Stimulated activated CD4-positive, alpha-beta T cell treated with anti-CD3 and anti-CD28 coated beads, TNF-alpha, amount 100 ng/mL, for 48 hours (primary cell): ENCODE results near the gene STRA6.

Source experiments
- DNase-seq, 3 donors: peaks; one replicate each; pipeline ENCODE4 v3.0.0-alpha.2; 2020; ENCODE audit warnings: low read depth in 3 of 3

STRA6 gene

DNA sequence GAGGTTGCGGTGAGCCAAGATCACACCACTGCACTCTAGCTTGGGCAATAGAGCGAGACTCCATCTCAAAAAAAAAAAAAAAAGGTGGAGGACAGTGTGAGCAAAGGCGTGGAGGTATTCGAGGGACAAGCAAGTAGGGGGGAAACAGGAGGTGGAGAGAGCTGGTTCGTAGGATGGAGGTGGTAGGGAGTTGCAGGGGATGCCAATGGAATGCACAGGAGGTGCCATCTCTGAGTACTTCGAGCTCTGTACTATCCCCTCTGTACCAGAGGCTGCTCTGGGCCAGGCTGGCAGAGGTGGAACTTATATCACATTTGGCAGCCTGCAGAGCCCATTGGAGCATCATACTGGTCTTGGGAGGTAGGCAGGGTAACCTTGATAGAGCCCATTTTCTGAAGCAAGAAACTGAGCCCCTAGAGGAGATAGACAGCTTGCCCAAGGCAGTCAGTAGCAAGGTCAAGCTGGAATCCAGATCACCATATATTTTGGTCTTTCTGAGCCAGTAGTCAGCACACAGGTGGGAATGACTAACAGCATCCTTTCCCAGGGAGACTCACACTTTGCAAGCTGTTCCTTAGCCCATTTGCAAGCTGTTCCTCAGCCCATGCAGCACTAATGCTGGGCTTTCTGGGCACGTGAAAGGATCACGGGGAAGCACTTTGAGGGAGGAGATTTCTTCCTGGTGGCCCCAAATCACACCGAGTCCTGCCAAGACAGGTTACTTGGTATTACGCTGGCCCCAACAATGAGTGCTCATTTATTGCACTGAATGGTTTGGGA is 24.4 kb upstream of the STRA6 start:
- no peak for DNase-seq

DNA sequence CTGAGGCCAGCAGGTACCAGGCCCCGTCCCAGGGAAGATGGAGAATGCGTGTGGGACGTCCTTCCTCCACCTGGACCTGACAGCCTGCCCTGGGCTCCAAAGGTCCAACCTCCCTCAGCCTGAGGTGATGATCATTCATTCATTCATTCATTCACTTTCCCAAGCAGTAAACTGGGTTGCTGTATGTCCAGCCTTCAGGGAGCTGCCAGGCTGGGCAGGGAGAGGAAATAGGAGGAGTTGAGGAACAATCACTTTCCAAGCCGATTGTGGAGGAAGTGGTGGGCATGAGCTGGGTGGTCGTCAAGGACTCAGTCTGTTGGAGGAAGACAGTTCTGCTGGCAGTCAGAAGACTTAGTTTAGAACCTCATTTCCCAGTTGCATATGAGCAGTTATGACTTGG is 23.3 kb upstream of the STRA6 start:
- DNase-seq = no peak

DNA sequence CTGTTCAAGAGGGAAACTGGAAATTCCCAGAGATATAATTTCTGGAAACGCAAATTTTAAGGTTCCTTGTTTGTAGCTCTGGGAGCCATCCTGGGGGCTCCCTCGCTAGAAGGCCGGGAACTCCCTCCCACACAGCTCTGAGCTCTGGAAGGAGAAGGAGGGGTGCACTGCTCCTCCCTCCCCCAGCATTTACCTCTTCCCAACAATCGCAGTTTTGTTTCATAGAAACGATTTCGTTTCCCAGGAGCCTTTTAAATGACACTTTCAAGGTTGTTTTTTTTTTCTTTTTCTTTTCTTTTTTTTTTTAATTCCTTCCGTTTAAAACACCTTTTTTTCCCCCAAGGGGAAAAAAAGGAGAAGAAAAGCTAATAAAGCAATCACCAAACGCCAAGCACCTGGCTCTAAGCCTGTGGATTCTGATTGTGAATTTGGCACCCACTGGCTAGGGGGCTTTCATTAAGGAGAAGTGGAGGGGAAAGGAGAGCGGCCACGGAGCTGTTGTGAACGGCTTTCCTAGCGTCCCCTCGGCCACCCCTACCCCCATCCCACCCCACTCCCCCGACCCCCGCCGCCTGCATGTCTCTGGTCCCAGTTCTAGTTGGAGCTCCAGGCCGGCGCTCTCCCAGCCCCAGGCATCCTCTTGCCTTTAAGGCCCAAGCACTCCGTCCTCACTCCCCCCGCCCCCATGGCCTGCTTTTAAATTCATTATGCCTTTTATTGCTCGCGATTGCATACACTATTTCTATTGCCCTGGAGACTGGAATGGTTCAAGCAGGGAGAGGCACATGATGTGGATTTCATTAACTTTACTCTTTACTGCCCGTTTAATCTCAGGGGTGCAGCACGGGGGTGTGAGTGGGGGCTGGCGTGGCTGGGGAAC is 19.9 kb upstream of the STRA6 start:
- no peak for DNase-seq

DNA sequence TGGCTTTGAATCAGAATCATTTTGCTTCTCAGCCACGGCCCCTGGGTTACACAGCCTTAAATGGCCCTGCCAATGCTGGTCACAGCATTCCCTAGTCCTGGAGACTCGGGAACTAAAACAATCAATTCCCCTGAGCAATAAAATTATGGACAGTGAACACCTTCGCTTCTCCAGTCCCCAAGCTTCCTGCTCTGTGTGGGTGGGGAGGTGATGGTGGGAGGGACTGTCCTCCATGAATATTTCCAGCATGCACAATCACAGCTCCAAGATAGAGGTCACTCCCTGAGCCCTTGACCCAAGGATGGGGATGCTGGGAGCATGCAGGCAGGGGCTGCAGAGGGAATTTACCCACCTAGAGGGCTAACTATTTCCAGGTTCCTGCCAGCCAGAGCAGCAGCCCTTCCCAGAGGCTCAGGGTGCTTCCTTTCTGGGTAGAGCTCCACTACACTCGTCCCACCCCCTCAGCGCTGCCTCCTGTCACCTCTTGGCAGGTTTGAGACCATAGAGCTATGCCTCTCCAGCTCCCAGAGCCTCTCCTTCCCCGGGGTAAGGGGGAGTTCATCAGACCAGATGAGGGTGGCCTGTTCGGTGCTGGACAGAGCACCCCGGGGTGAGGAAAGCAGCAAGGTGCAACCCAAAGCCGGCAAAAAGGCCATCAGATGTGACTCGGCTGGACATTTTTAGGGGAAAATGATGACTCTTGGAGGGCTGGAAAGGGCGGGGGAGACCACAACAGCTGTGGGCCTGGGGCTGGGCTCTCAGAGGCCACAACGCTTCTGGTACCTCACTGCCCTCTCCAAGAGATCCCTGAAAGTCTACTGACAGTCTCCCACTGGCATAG is 19.0 kb upstream of the STRA6 start:
- DNase-seq = no peak

DNA sequence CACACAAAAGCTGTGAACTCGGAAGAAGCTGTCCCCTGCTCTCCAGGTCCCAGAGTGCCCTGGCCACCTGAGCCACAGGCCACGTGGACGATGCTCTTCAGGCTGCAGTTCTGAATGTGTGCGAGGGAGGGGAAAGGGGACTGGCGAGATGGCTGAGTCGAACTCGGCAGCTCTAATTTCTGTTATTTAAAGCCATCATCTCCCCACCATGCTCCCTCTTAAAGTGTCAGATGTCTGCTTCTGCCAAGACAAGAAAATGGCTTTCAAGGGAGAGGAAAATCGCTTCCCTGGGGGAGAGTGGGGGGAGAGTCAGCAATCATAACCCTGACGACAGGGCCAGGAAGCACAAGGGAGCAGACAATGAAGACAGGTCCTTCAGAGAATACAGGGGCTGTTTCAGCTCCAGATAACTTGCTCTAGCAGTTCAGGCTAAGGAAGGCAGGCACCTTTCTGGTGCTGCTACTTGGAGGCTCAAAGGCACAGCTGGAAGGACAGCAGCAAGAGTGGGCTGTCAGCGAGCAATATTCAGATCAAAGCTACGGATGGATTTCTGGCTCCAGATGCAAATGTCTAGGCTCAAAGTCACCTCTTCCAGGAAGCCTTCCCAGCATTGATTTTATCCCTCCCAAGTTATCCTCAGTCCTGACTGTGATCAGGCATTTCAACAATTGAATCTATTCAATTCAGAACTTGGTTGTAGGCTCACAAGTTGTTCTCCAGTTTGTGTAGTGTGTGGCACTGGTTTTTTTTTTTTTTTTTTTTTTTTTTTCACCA is 18.1 kb upstream of the STRA6 start:
- no peak for DNase-seq

DNA sequence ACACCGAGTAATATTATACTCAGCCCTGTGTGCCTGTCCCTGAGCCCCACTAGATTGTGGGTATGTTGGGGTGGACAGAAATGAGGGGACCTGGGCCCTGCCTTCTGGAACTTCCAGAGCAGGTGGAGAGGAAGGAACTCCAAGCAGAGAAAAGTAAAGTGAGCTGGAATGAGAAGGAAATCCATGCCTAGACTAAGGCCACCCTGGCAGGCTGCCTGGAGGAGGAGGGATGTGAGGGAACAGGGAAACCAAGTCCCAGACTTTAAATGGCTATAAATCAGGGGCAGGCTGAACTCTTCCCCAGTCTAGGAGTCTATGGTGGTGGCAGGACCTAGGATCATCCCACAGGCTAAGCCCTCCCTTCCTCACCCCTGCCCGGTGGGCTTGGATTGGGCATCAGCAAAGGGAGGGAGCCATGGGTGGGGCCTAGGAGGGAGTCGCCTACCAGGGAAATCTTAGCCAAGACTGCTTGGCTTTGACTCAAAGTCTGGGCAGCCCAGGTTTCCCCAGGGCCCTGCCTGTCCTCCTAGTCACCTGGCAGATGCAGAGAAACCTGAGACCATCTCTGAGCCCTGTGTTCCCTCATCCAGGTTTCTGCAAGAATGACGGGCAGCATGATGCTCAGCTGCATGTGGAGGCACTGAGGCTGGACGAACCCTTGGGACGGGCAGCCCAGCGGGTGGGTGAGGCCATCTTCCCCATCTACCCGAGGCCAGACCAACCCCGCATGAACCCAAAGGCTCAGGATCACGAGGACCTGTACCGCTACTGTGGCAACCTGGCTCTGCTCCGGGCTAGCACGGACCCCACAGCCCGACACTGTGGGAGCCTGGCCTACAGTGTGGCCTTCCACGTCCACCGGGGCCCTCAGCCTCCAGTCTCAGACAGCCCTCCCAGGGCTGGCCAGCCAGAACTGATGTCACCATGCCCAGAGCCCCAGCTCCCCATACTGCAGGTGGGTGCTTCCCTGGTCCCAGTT is 15.6 kb upstream of the STRA6 start:
- no peak for DNase-seq

DNA sequence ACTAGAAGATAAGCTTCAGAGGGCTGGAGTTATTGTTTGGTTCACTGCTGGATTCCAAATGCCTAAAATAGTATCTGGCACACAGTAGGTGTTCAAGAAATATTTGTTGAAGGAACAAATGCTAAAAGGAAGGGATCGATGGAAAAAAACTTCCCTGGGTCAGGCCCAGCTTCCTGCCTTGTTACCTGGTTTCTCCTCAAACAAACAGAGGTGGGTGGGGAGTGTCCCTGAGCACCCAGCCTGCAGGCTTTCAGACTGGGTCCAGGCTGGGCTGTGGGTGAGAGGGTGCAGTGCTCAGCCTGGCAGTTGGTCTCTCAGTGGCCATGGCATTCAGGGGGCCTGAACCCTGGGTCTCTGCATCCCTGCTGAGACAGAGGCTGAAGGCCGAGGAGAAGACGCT is 14.4 kb upstream of the STRA6 start:
- no peak for DNase-seq

DNA sequence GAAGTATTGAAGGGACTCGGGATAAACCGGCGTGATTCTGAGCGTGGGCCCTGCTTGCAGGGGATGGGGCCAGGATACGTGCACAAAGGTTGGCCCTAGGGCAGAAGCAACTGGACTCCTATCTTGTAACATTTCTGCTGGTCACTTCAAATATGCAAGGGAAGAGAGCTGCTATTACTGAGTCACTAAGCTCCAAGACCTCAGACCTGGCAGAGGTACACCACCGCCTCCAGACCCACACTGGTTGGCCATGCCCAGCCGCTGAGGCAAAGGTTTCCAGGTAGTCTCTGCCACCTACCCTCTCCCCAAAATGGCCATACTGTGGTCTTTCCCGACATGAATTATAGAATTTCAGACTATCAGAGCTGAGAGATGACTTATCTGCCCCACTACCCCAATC is 13.4 kb upstream of the STRA6 start:
- DNase-seq = no peak

DNA sequence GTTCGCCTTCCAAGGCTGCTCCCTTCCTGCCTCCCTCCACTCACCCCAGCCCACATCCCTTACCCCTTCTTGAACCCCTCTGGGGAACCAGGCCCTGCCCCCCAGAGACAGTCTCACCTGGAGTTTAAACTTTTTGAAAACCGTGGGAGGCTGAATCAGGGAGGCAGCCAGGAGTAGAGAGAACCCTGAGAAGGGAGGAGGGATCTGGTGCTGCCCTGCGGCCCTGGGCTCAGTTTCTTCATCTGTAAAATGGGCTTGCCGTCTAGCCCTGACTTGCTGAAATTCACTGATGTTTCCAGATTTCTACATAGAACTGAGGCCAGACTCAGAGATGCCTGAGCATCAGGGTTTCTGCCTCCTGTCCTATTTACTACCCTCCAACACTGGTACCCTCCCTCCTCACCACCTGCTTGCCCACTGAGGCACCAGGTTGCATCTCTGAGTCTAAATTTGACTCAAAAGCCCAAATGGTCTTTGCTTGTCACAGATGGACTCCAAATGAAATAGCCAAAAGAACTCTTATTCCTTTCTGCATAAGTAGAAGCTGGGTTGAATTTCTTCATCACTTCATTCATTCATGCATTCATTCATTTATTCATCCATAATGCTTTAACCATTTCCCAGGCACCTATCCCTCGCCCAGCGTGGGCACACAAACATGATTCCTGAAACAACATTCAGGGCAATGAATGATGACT is 11.9 kb upstream of the STRA6 start:
- no peak for DNase-seq

DNA sequence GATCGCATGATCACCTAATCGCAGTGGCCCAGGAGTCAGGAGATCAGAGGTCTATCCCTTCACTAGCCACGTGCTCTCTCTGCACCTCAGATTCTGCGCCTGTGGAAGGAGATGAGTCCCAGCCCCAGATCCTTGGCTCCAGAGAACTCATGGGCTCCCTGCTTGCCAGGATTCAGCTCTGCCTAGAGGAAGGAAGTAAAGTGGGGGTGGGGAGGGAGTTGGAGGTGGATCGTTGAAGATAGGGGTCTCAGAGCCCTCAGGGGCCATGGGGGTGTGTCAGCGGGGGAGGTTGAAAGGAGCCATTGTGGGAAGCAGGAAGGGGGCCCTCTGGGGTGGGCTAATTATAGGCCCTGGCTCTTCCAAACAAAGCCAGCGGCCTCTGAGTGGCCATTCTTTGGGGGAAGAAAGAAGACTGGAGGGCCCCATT is 11.3 kb upstream of the STRA6 start:
- DNase-seq = no peak

DNA sequence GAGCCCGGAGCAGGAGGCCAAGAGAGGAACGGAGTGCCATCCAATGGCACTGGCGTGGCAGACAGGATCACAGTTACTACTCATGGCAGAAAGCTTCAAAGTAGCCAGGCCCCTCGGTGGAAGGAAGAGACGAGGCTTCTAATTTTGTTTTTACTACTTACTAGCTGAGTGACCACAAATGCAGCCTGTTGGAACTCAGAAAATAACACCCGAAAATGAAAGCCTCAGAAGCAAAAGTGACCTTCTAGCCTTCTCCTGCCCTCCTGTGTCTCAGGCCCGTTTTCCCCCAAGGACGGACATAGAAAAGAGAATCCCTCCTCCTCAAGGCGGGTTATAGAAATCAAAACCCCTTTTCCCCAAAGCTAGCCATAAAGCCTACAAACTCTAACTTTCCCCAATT is 9.9 kb upstream of the STRA6 start:
- DNase-seq = no peak

DNA sequence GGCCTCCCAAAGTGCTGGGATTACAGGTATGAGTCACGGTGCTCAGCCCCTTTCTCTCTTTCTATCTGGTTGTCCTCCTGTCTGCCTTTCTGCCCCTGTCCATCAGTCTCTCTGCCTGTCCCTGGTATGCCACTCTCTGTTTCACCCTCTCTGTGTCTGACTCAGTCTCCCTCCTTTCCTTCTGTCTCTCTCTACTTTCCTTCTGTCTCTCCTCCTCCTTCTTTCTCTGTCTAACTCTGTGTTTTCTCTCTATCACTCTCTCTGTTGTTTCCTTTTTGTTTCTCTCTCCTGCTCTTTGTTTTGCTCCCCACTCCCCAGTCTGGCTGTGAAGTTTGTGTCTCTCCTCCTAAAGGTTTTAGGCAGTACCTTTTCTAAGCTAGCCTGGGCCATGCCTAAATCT is 9.1 kb upstream of the STRA6 start:
- no peak for DNase-seq

DNA sequence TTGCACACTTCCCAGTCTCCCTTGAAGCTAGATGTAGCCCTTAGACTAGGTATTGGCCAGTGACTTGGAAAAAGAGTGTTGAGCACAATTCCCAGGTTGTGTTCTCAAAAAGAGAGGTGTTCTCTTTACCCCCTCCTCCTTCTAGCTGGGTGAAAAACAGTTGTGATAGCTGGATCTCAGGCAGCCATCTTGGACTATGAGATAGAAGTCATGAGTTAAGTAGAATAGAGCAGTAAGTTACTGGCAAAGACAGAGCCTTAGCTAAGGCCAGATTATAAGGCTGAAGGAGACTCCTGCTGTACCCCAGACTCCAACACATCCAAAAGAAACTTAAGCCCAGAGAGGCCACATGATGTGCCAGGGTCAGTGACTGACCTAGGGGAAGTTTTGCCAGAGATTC is 8.1 kb upstream of the STRA6 start:
- no peak for DNase-seq

DNA sequence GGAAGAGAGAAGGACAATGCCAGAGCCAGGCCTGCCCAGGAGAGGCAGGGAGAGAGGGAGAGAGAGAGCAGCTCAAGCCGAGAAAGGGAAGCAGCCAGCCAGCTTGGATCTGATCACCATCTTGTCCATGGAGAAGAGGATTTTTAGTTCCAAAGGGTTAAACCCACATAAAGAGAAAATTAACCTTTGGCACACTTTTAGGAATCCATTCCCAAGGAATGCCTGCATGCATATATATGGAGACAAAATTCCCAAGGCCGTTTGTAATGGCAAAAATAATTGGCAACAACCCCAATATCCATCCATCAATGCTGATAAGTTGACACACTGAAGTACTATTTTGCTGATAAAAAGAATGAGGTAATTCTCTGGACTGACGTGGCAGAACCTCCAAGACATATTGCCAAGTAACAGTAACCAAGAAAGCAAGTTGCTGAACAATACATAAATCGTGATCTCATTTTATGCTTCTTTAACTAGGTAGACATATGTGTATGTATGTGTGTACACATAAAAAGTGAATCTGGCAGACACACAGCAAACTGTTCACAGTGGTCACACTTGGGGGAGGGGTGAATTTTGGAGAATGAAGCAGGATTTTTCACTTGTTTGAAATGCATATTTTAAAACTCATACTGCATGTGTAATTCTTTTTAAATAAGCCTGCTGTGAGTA is 7.5 kb upstream of the STRA6 start:
- DNase-seq = no peak

DNA sequence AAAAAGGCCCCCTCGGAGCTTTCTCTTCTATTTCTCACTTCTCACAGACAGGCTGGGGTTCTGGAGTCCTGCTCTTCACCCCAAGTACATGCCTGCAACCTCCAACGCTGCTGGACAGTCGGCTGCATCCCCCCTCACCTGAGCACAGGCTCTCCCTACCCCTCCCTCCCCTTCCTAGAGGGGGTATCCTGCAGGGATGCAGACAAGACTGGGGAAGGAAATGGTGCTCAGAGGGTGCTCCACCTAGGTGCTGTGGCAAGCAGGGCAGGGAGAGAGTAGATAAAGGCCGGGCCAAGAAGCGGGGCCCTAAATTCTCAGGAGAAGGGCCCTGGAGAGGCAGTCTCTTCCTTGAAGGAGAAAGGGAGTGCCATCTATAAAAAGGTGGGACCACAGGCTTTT is 7.0 kb upstream of the STRA6 start:
- no peak for DNase-seq

DNA sequence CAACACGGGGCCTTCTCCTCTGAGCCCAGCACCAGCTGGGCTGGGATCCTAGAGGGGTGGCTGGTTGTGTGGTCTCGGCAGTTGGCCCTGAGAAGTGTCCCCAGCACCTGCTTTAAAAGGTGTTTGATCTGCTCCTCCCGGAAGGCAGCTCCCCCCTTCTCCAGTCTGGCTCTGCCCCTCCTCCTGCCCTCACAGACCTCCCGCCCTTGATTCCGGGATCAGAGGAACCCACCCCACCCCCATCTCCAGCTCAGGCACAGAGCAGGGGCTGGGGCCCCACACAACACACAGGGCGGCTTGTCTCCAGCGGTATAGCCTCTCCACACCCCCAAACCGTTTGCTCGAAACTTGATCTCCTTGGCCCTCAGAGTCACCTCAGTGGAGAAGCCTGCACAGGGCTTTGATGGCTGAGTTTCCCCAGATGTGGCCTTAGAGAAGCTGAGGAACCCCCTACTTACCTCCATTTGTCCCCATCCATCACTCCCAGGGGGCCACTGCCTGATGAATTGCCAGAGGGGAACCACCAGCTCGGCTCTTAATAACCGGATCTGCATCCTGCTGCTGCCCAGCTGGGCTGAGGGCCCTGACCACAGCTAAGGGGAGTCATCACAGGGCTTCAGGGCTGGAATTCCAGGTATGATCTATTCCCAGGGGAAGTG is 6.4 kb upstream of the STRA6 start:
- no peak for DNase-seq

DNA sequence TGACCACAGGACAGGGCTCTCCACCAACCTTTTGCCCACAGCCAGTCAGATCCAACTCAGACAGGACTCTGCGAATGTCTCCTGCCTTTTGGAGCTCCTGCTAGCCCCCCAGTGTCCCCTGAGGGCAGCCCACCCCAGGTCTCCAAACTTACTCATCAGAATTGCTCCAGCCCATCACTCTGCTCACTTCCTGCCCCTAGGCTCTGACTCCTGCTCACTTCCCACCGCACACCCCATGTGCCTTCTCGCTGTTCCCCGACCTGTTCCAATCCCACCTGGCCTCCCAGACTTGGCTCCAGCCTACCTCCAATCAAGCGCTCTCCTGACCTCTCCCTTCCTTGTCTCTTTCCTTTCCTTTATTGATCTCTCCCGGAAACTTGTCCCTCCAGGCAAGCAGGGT is 5.9 kb upstream of the STRA6 start:
- no peak for DNase-seq

DNA sequence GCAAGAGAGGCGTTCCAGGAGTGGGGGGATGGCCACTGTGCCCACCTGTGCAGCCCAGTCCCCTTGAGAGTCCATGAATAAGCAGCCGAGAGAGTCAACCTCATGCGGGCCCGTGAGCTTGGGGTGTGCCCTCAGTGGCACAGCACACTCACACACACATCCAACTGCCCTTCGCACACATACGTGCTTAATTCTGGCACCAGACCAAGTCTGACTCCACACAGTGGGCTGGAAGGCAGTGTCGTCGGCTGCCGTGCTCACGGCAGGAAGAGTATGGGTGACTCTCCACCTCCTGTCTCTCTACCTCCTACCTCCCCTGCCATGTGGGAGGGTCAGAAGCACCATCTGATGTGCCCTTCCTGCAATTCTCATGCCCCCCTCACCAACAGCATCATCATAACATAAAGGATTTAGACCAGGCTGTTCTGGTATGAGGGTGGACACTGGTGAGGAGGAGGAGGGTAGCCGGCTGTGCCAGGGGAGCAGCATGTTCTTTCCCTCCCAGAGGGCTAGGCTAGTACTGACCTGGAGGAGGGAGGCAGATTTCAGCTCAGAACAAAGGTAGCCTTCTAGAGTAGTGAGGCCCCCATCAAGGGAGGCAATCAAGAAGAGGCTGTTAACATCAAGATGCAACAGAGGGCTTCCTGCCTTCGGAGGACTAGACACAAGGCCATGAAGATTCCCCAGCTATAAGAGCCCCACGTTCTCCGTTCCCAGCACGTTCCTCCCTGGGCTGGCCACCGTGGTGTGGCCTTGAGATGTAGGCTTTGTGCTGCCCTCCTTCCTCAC is 5.3 kb upstream of the STRA6 start:
- DNase-seq = no peak
